Mucosa of descending colon (tissue), 3 donors: ENCODE measurements around the gene SSTR5. TPM values are rescaled to one million over a fixed set of nuclear protein-coding genes. Genes with fewer than 3 reads are reported as not detected.

ENCODE experiments used
- ATAC-seq: fragments of 200-7000 bp; cut with Tn5 transposase; one replicate; pipeline ENCODE4 v1.9.1; 2020; ENCODE audit warnings: mild to moderate bottlenecking, moderate library complexity
- DNase-seq, 3 donors: peaks; one replicate each; pipeline ENCODE4 v3.0.0-alpha.2; 2020
- H3K36me3 ChIP-seq: fragments of 200-600 bp; one replicate; pipeline ENCODE4 v1.8.0; 2021; ENCODE audit warnings: low read depth, mild to moderate bottlenecking
- H3K4me1 ChIP-seq: fragments of 200-600 bp; one replicate; pipeline ENCODE4 v1.8.0; 2021; ENCODE audit warnings: low read depth, mild to moderate bottlenecking
- H3K4me3 ChIP-seq: fragments of 200-600 bp; one replicate; pipeline ENCODE4 v1.8.0; 2021; ENCODE audit warnings: mild to moderate bottlenecking
- H3K9me3 ChIP-seq: fragments of 200-600 bp; one replicate; pipeline ENCODE4 v1.8.0; 2021; ENCODE audit warnings: mild to moderate bottlenecking
- intact Hi-C, 2 donors: fragments of 100-400 bp; cut with DNase I in 1 of 2; cut with micrococcal nuclease in 1 of 2; formaldehyde crosslinking; loops; one replicate each; pipeline versions ENCODE4 v1.11.0 to v1.11.1; 2022; cut with DNase I, micrococcal nuclease
- total RNA-seq, 3 donors: library from RNA; stranded (reverse); fragmentation: NEBNext Ultra II Directional in 2 of 3; extraction: Animal tissue kit (Norgen Biotek cat#: 25700) in 2 of 3; gene quantifications; one replicate each; pipeline versions ENCODE4 v1.2.1 to v1.2.4, GENCODE V29; 2021 to 2023
- TF ChIP-seq, protein P1 (sequence below): fragments of 200-600 bp; IDR thresholded peaks from one replicate; pipeline ENCODE4 v1.8.0; 2022; ENCODE audit warnings: antibody characterized with exemption, mild to moderate bottlenecking
- donor health status: DM: no; HTN: no; CAD: no; lungs with moderate emphysema.
- donor health status: DM: no; HTN: no; CAD: no.
- donor health status: DM: no; HTN: yes; CAD: no.

SSTR5 gene
- total RNA-seq, 3 donors from 2014 or later: not detected

DNA sequence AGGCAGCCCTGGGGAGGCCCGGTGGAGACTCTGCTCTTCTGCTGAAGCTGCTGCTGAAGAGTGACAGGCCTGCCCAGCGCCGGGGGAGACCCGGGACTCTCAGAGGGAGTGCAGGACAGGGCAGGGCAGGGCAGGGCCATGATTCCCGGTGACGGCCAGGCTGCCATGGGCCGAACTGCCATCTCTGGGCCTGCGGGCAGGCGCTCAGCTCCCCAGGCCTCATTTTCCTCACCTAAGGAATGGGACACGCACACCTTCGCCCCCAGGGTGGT lies 22.6 kb upstream of the SSTR5 start:
- intact Hi-C loops: loop anchor here in 1 of 2 donors (10.0 kb wide), 2 partner anchors 235 to 335 kb away; partner anchors contain the start of gene METRN
- Histone ChIP-seq H3K4me1 (no peaks in the 10 kb centered on the region), H3K4me3 (no peak overlapping the region), H3K9me3 (no peaks in the 10 kb centered on the region), H3K36me3 (no peaks in the 10 kb centered on the region)
- no peak for DNase-seq
- TF ChIP-seq, protein P1, sequence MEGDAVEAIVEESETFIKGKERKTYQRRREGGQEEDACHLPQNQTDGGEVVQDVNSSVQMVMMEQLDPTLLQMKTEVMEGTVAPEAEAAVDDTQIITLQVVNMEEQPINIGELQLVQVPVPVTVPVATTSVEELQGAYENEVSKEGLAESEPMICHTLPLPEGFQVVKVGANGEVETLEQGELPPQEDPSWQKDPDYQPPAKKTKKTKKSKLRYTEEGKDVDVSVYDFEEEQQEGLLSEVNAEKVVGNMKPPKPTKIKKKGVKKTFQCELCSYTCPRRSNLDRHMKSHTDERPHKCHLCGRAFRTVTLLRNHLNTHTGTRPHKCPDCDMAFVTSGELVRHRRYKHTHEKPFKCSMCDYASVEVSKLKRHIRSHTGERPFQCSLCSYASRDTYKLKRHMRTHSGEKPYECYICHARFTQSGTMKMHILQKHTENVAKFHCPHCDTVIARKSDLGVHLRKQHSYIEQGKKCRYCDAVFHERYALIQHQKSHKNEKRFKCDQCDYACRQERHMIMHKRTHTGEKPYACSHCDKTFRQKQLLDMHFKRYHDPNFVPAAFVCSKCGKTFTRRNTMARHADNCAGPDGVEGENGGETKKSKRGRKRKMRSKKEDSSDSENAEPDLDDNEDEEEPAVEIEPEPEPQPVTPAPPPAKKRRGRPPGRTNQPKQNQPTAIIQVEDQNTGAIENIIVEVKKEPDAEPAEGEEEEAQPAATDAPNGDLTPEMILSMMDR: no peak
- no peak for ATAC-seq

- no peaks in the 10 kb centered on the region for H3K36me3 ChIP-seq
- TF ChIP-seq, protein P1: no peak
- no peak overlapping the region for H3K4me3 ChIP-seq
- H3K9me3 ChIP-seq: no peaks in the 10 kb centered on the region
- intact Hi-C loops: loop anchor here in 1 of 2 donors (10.0 kb wide), 2 partner anchors 236 to 336 kb away; partner anchors contain the start of gene METRN
- H3K4me1 ChIP-seq: no peaks in the 10 kb centered on the region
- DNase-seq: no peak
- ATAC-seq: no peak
Observed at GRCh38 chr16:1050516-1050915, 22.0 kb upstream of the SSTR5 start.

- DNase-seq (no peak), ATAC-seq (no peak)
- Histone ChIP-seq H3K9me3 (no peaks in the 10 kb centered on the region), H3K36me3 (no peaks in the 10 kb centered on the region), H3K4me1 (no peaks in the 10 kb centered on the region), H3K4me3 (no peak overlapping the region)
- intact Hi-C loops: loop anchor here in 1 of 2 donors (10.0 kb wide), 2 partner anchors 236 to 336 kb away; partner anchors contain the start of gene METRN
- TF ChIP-seq, protein P1: no peak
Observed at GRCh38 chr16:1050921-1051320, 21.6 kb upstream of the SSTR5 start.

- no peaks in the 10 kb centered on the region for H3K36me3 ChIP-seq
- H3K4me3 ChIP-seq: no peak overlapping the region
- intact Hi-C loops: loop anchor here in 1 of 2 donors (10.0 kb wide), 2 partner anchors 237 to 337 kb away; partner anchors contain the start of gene METRN
- no peaks in the 10 kb centered on the region for H3K9me3 ChIP-seq
- DNase-seq (no peak), ATAC-seq (no peak)
- TF ChIP-seq, protein P1: no peak
- no peaks in the 10 kb centered on the region for H3K4me1 ChIP-seq
Observed at GRCh38 chr16:1051446-1051845, 21.1 kb upstream of the SSTR5 start.

DNA sequence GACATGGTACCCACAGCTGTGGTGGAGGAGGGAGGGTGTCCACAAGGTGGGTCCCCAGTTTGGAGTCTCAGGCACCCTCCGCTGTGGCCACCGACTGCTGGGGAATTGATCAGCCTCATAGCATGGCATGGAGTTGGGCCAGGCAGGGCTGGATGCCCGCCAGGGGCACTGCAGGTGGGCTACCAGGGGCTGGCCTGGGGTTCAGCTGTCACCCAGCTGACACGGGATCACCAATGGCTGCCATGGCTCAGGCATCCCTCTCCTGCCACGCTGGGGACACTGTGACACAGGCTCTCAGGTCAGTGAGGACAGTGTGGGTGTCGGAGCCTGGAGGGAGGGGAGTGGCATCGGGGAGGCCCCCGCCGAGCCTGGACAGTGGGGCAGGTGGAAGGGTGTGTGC lies 19.8 kb upstream of the SSTR5 start:
- TF ChIP-seq, protein P1: no peak
- ATAC-seq: no peak
- intact Hi-C loops: loop anchor here in 1 of 2 donors (10.0 kb wide), 2 partner anchors 238 to 338 kb away; partner anchors contain the start of gene METRN
- DNase-seq: no peak
- Histone ChIP-seq H3K4me3 (no peak overlapping the region), H3K4me1 (no peaks in the 10 kb centered on the region), H3K36me3 (no peaks in the 10 kb centered on the region), H3K9me3 (no peaks in the 10 kb centered on the region)

GRCh38 chr16:1053121-1053521 lies 19.4 kb upstream of the SSTR5 start:
- intact Hi-C loops: loop anchor here in 1 of 2 donors (10.0 kb wide), 2 partner anchors 238 to 338 kb away; partner anchors contain the start of gene METRN
- Histone ChIP-seq H3K9me3 (no peaks in the 10 kb centered on the region), H3K36me3 (no peaks in the 10 kb centered on the region), H3K4me3 (no peak overlapping the region), H3K4me1 (no peaks in the 10 kb centered on the region)
- no peak for ATAC-seq
- no peak for DNase-seq
- TF ChIP-seq, protein P1: no peak
